ENCODE measurements around the gene EGFLAM.
"Not testable (repeated sequence)": the region's sequence is repeated elsewhere in the genome, so short reads cannot be mapped to it uniquely, and the experiment has no call there.

Gene EGFLAM

DNA sequence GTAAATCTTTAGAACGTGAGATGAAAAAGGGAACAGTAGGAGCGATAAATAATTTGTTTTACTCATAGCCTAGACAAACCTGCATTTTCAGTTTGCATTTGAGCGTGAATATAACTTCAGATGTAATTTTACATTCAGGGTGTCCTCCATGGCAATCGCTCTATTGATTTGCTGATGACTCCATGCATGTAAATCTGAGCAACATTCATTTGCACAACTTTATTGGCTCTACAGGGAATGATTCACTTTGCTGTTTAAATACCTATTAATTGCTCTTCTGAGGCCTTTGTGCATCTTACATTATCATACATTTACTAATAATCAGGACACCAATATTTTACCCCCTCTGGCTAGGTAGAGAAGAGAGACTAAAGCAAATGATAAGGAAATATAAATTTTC, 122.2 kb downstream of the EGFLAM start:
- DNase-seq = no peak

DNA sequence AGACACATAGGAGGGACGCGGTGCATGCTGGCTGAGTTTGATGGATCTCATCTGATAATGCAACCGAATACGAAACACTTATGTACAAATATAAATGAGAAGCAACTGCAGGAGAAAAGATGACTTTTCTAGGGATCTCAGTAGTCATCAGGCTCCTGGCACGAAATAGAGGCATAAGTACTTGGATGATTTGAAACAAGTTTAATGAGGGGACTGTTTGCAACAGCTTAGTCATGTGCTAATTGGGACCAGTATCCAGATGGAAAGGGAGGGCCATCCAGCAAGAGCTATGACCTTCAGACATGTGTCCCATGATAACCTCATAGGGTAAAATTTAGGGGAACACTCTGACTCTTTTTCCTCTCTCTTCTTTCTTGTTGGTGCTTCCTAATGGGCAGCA, 123.0 kb downstream of the EGFLAM start:
- DNase-seq = no peak

DNA sequence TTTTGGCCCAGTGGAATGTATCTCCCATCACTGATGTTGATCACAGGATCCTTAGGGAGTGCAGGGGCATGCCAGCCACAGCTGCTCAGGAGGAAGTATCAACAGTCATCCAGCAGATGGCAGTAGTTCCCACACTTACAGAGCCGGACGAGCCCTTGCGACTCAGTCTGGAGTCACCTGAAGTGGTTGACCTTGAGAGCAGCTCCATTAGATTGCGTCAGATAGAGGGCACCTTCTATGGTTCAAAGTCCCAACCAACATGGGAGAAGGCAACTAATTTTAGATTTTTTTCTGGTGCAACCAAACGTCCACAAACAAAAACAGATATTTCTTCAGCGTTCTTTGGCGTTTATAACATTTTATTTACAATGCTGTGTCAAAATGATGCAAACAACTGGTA, 124.5 kb downstream of the EGFLAM start:
- peak; percentile 27 for DNase-seq

DNA sequence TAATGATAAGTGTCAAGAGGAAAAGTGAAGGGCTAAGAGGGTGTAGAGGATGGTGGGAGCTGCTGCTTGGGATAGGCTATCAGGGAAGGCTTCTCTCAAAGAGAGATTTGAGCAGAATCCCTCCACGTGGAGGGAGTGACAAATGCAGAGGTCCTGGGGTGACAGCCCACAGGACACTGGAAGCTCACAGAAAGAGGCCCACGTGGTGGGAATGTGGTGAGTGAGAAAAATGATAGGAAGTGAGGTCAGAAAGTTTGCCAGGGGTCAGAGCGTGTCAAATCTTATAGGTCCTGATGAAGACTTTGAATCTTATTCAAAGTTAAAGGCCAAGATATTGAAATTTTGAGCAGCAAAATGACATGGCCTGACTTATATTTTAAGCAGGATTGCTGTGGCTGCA, 125.3 kb downstream of the EGFLAM start:
- DNase-seq = no peak

DNA sequence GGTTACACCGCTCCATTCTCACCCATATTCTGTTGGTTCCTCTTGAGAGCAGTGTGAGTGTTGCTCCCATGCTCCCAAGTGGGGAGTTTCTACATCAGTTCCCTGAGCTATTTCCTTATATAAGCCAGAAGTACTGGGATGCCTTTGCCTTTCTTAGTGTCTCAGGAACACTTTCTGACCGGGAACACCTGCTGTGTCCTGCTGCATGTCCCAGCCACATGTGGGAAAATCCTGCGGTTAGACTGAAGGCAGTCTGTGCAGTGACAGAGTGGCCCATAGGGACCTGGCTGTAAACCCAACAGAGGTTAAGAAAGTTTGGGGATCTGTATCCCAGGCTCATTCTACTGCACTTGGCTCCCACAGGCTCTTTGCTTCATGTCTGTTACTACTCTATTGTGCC, 126.0 kb downstream of the EGFLAM start:
- no peak for DNase-seq

DNA sequence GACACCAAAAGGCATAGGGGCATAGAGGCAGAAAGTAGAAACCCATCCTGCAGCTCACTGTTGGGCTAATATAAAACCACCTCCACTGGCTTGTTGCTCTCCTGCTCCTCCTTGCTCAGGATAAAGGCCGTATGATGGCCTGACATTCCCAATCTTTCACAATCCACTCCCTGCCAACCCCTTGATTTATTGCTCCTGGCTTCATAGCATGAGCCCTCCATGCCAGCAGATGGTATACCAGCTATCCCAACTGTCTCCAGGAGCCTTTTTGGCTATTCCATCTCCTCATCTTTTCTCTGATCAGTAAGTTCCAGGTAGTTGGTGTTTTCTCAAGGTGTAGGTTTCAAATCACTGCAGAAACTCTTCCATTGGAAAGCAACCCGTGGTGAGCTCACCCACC, 128.8 kb downstream of the EGFLAM start:
- no peak for DNase-seq

DNA sequence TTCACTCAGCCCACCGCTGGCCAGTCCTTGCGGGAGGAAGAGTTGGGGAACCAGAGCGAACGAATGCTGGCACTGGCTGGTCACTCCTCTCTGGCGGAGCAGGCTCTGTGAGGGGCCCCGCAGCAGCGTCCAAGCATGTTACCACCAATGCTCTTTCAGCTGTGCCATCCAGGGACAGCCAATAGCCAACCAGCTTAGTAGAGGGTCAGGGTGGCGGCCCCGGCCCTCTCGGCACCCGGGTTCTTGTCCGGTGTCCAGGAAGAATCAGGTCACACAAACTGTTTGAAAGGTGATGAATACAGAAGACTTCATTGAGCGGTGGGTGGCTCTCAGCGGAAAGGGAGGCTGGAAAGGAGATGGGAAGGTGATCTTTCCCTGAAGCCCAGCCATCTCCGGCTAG, 135.3 kb downstream of the EGFLAM start:
- DNase-seq = no peak

DNA sequence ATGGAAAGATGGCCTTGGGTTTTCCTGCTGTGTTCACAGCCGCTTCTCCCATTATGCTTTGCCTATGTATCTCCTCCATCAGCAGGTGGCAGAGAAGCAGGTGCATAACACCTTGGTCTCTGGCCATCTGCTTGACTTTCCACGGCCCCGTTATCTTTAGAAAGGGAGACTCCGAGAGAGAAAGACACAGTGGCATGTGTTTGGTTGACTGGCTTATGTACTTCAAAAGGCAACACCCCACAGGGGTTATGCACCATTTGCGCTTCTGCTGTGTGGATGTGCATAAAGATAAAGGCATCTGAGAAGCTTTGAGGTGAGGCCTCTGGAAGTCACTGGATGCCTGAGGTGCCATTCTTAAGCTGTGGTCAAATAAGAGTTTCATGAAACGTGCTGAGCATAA, 138.4 kb downstream of the EGFLAM start:
- no peak for DNase-seq

DNA sequence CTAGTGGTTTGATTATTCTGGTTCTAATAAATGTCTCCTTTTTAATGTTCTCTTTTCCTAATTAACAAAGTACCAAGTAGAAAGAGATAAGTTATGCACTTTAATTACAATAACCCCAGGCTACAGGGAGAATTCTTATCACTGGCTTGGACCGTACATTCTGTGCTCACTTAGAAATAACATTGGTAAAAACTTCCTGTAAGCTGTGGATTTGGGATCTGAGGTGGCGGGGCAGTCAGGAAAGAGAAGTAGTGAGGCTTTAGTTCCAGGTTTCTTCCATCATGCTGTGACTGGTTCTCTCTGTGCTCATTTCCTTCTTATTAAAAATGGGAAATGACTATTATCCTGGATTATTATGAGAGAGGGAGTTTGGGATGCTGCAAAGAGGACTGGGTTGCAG, 142.0 kb downstream of the EGFLAM start:
- no peak for DNase-seq

DNA sequence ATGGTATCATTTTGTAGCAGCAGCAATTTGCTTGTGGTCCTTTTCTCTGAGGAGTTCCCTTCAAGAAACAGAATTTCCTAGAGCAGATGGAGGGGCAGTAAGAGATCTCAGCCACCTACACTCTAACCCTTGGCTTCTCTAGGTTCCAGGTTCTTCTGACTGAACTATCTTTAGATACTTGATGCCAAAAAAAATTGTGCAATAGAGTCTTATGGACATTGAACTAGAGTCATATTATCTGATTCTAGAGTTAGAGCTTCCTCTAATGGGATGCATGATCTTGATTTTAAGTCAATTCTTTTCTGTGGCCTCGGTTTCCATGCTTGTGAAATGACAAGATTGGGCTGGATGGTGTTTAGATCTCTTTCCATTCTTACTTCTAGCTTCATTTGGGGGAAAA, 142.8 kb downstream of the EGFLAM start:
- DNase-seq = no peak

DNA sequence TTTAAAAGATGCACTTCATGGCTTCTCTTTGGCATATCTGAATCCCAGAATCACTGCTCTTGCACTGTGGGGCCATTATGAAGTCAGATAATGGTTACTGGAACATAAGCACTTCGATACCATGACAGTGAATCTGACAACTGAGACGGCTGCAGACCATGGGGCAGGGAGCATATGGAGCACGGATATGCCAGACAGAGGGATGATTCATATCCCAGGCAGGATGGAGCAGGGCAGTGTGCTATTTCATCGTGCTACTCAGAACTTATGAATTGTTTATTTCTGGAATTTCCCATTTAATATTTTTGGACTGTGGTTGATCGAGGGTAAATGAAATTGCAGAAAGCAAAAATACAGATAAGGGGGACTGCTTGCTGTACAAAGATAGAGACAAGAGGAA, 145.0 kb downstream of the EGFLAM start:
- DNase-seq = no peak

DNA sequence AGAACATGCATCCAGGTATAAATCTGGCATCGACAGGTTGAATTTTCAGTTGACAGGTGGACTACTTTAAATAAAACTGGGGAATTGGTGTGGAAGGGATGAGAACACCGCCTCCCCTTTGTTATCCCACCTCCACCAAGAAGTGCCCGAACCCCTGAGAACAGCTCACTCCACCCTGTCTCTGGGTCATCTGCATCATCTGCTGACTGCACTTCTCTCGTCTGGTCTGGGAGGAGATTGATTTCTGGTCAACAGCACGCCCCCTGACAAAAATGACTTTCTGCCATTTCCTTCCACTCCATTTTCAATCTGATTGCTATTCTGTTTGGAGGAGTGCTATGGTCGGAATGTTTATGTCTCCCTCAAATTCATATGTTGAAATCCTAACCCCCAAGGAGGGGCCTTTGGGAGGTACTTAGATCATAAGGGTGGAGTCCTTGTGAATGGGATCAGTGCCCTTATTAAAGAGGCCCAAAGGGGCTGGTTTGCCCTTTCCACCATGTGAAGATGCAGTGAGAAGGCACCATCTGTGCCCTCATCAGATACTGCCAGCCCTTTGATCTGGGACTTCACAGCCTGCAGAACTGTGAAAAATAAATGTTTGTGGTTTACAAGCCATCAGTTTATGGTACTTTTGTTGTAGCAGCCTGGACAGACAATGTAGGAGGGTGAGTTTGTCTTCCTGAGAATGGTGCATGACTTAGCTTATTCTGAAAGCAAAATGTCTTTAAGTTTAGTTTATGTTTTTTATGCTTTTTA, 145.7 kb downstream of the EGFLAM start:
- DNase-seq = no peak

DNA sequence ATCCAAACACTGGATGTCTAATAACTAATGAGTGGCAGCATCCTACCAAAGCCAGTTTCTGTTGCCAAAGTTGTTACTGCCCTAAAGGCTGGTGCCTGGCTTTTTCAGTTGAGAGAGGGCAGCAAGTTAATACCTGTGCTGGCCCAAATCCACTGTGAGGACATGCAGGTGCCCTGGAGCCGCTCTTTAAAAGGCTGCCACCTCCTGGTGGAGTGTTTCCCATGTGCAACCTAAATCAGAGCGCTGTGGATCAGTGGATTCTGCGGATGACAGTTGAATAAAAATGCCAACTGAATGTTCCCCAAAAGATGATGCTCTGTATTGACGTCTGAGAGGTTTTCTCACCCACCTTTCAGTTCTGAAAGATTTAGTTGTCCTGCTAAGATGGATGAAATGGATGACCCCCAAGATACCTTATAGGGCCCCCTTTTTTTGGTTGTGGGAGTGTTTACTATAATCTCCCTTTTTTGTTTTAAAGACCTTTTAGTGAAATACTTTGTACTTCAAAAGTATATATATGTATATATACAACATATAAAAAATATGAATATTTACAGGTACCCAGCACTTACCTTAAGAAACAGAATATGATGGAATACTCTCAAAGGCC, 146.4 kb downstream of the EGFLAM start:
- no peak for DNase-seq

DNA sequence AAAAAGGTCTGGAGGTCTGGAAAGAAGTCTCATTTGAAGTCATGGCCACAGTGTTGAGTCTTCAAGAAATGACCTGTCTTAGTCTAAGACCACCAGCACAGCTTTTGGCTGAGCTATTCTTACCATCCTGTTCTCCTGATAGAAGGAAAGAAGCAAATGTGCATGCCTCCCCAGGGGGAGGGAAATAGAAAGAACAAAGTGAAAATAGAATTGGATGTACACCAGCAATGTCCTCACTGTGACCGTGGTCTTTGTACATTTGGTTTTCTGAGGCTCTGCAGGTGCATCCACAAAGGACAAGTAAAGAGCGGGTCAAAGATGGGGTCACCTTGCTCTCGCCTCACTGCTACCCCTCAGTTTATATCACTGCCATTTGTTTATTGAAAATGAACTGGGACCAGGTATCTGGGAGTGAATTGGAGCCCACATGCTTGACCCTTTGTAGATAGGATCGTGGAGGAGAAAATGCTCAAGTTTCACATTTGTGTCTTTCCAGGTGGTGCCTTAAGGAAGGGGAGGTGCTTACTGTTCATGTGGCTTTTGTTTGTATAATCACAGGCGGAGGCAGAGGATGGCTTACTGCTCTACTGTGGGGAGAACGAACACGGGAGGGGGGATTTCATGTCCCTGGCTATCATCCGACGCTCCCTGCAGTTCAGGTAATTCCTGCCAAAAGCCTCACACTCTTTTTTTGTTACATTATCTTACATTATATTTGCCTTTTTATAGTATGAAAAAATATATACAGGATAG, 150.3 kb downstream of the EGFLAM start:
- DNase-seq = no peak

DNA sequence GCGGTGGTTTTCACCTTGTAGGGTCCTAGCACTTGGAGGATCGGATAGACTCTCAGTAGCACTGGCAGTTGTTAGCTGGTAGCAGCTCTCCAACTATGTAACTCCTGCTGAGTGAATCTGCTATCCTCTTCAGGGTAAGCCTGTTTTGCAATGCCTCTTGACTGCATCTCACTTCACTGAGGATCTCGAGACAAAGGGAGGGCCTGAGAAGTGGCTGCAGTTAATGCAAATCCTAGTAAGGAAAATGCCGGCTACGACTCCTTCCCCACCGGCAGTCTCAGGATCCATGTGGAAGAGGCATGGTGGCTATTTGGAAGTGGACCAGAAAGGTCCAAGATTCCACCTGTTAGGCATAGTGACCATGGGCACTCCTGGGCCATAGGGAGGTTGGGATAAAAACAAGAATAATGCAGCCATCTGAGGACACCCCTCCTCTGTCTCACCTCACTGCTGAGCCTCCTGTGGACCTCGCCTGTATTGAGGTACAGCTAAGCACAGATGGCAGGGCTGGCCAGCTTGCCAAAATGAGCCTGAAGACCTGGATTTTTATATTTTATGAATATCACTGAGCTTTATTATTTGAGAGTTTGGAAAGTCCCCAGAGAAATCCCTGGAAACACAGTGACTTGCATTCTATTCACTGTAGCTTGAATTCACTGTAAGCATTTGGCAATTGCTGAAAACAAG, 152.1 kb downstream of the EGFLAM start:
- no peak for DNase-seq

DNA sequence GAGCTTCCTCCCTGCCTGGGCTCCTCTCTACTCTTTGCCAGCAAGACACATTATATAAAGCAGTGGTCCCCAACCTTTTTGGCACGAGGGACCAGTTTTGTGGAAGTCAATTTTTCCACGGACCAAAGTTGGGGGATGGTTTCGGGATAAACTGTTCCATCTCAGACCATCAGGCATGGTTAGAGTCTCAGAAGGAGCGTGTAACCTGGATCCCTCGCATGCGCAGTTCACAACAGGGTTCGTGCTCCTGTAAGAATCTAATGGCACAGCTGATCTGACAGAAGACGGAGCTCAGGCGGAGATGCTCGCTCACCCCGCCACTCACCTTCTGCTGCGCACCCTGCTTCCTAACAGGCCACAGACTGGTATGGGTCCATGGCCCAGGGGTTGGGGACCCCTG, 155.3 kb downstream of the EGFLAM start:
- no peak for DNase-seq

DNA sequence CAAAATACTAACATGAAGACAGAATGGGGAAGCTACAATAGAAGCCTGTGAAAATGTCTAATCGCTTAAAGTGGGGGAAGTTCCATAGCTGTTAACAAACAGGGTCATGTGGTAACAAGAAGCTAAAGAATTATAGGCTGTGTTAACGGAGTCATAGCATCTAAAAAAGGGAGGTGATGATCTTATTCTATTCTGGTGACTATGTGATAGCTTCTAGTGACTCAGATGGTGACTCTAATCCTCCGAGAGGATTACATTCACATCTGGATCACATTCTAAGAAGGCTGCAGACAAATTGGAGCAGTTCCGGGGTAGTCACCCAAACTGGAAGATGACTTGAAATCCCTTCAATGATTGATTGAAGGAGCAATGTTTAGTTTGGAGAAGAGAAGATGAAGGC, 156.0 kb downstream of the EGFLAM start:
- DNase-seq = no peak

DNA sequence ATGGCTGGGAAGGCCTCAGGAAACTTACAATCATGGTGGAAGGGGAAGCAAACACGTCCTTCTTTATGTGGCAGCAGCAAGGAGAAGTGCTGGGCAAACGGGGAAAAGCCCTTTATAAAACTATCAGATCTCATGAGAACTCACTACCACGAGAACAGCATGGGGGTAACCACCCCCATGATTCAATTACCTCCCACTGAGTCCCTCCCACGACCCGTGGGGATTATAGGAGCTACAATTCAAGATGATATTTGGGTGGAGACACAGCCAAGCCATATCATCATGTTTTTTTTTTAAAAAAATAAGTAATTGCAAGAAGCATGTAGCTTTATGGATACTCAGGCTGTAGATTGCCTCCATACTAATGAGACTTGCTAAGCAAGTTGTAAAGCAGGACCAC, 157.4 kb downstream of the EGFLAM start:
- DNase-seq = not testable (repeated sequence)

DNA sequence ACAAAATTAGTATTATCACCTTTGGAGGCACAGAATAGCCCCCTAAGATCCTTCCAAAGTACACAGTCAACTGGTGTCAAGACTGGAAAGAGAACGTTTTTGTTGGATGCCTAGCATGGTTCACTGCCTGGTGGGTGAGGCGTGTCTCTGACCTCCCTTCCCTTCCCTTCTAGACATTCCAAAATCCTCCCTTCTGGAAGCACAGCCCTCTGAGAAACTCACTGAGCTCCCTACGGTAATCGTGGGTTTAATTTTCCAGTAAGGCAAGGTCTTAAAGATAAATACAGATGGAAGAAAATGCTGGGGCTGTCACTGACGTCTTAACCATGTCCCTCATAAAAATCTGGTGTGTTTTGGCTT, 159.3 kb downstream of the EGFLAM start:
- DNase-seq = no peak

DNA sequence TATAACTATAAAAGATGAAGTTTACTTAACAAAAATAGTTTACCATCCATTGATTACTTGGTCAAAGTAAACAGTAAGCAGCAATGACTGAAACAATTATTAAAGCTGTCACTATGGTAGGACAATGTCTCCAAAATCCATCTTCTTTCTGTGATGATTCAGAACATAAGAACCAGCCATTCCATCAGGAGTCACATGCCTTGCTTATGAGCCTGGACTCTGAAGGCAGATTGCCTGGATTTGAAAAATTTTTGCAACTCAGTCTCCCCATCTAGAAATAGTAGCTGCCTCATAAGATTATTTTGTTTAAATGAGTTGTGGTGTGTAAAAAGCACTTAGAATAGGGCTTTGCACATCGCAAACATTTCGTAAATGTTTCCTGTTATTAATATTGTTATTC, 161.9 kb downstream of the EGFLAM start:
- DNase-seq = no peak

DNA sequence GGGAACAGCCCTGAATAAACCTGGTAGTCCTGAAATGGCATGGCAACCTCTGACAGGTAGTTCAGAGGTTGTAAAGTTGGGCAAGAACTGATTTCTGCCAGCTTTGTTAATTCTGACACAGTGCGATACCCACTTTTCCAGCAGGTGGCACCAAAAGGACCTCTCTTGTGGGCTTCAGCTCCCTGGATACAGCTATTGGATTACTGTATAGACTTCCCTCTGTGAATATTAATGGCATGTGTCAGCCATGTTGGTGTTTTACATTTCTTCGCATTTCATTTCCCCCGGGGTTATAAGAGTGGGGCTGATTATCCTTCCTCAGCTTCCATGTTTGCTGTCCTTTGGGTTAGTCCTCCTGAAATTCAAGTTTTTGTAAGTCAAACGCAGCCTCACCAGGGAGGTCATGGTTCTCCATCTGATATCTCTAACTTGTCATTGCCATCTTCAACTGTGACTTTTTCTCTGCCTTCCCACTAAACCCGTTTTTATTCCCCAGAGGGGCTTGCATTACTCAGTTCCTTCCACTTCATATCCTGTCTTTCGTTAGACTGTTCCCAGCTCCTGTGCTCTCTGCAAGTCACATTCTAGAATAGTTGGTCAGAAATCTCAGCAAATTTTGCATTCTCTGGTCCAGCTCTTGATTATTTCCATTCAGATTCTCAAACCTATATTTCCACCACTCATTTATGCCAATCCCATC, 162.5 kb downstream of the EGFLAM start:
- DNase-seq = peak; percentile 13

DNA sequence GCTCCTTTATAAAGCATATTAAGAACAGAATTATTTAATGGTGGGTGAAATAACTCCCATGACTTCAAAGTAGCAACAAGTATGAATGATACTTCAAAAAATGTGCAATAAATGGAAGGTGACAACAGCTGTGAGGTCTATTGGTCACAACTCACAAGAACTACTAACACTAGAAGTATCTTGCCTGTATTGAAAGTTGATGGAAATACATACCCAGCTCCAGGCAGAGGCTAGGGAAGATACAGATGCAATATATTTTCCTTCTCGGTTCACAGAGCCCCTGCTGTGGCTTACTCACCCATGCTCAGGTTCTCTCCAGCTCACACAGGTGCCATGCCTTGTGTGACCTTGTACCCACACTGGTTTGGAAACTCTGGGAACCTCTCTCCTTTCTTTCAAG, 164.3 kb downstream of the EGFLAM start:
- no peak for DNase-seq

Data from activated CD4-positive, alpha-beta T cell treated with anti-CD3 and anti-CD28 coated beads, Interleukin-2, amount 50 U/mL, for 1 hour (primary cell).